A549 (cell line): ENCODE results near the gene SFRP2. TPM values are rescaled to one million over a fixed set of nuclear protein-coding genes. Genes with fewer than 3 reads are reported as not detected.

ENCODE experiments used
- ATAC-seq, 2 experiments: fragments of 200-7000 bp in 1 of 2; fragments of >200 bp in 1 of 2; cut with Nextera tagmentation in 1 of 2; cut with Tn5 transposase in 1 of 2; 3 replicates each; pipeline versions ENCODE4 v1.8.0 to v1.9.1; 2018 to 2020; ENCODE audit warnings: mild to moderate bottlenecking in 1 of 2, moderate library complexity in 1 of 2
- CTCF ChIA-PET: fragments of 300-600 bp; sonication (Branson Sonifier 250); formaldehyde crosslinking; extraction: SDS; loops from one replicate; lab custom pipeline; 2021; ENCODE audit warnings: antibody characterized with exemption, inconsistent platforms; lab: Yijun Ruan, JAX
- POLR2A ChIA-PET: fragments of 350-600 bp; formaldehyde crosslinking; extraction: SDS; loops from one replicate; lab custom pipeline; 2021; ENCODE audit warnings: antibody characterized with exemption, inconsistent platforms; lab: Yijun Ruan, JAX
- DNase-seq, 2 experiments: peaks; one replicate each; pipeline versions ENCODE4 v3.0.0 to v3.0.0-alpha.2; 2011 to 2016; ENCODE audit warnings: low read depth in 1 of 2, low spot score in 1 of 2
- FAIRE-seq: peaks from 2 replicates; lab custom pipeline; 2011; peaks lifted over from hg19 to GRCh38; lab: Jason Lieb, UNC
- H3K27ac ChIP-seq, 2 experiments: fragments of >200 bp; sonication (Bioruptor Twin); formaldehyde crosslinking; 3 replicates each; pipeline ENCODE4 v1.5.1; 2016 to 2017
- H3K4me1 ChIP-seq: fragments of >200 bp; sonication (Bioruptor Twin); formaldehyde crosslinking; 3 replicates; pipeline ENCODE4 v1.6.1; 2016
- H3K4me2 ChIP-seq: fragments of >200 bp; sonication (Bioruptor Twin); formaldehyde crosslinking; 3 replicates; pipeline ENCODE4 v1.6.1; 2016
- H3K4me3 ChIP-seq: fragments of >200 bp; sonication (Bioruptor Twin); formaldehyde crosslinking; 3 replicates; pipeline ENCODE4 v1.5.1; 2016
- H3K9me3 ChIP-seq: fragments of >200 bp; sonication (Bioruptor Twin); formaldehyde crosslinking; 3 replicates; pipeline ENCODE4 v1.6.1; 2016
- EHF ChIP-seq: fragments of 250-450 bp; sonication (Bioruptor Pico); IDR thresholded peaks from 2 replicates; pipeline ENCODE4 v1.5.0; 2020; ENCODE audit warnings: mild to moderate bottlenecking
- EHMT2 ChIP-seq: fragments of 200-600 bp; sonication (generic); IDR thresholded peaks from 2 replicates; pipeline ENCODE4 v1.6.1; 2016; ENCODE audit warnings: antibody characterized with exemption, low read depth, mild to moderate bottlenecking, moderate library complexity
- FOSL2 ChIP-seq, 2 experiments: fragments of 450-650 bp in 1 of 2; fragments of >200 bp in 1 of 2; sonication (Bioruptor Twin) in 1 of 2; formaldehyde crosslinking; IDR thresholded peaks; 2 replicates each; pipeline versions ENCODE4 v1.5.0 to v1.6.1; 2016 to 2020; ENCODE audit warnings: mild to moderate bottlenecking in 1 of 2, moderate library complexity in 1 of 2
- FOXS1 ChIP-seq: fragments of 250-450 bp; sonication (Bioruptor Pico); IDR thresholded peaks from 2 replicates; pipeline ENCODE4 v1.5.0; 2020; ENCODE audit warnings: mild to moderate bottlenecking, moderate library complexity
- GATA3 ChIP-seq: IDR thresholded peaks from 2 replicates; pipeline ENCODE4 v1.6.1; 2012; ENCODE audit warnings: borderline replicate concordance
- HDAC2 ChIP-seq: fragments of 200-600 bp; sonication (generic); IDR thresholded peaks from 2 replicates; pipeline ENCODE4 v1.6.1; 2016
- HEYL ChIP-seq: fragments of 250-450 bp; sonication (Bioruptor Pico); IDR thresholded peaks from 2 replicates; pipeline ENCODE4 v1.8.0; 2021; ENCODE audit warnings: mild to moderate bottlenecking, moderate library complexity
- JUNB ChIP-seq: fragments of >200 bp; sonication (Bioruptor Twin); formaldehyde crosslinking; IDR thresholded peaks from 2 replicates; pipeline ENCODE4 v1.6.1; 2016
- KDM1A ChIP-seq: fragments of 200-600 bp; sonication (generic); IDR thresholded peaks from 2 replicates; pipeline ENCODE4 v1.6.1; 2016; ENCODE audit warnings: low read depth, mild to moderate bottlenecking
- MYC ChIP-seq: IDR thresholded peaks from 2 replicates; pipeline ENCODE4 v1.6.1; 2012; ENCODE audit warnings: mild to moderate bottlenecking, inconsistent platforms, low read length, improper control_type of control experiment, borderline replicate concordance
- TFCP2L1 ChIP-seq: fragments of 250-450 bp; sonication (Bioruptor Pico); IDR thresholded peaks from 2 replicates; pipeline ENCODE4 v1.5.0; 2021; ENCODE audit warnings: mild to moderate bottlenecking
- TP53 ChIP-seq: fragments of 250-450 bp; sonication (Bioruptor Pico); IDR thresholded peaks from 2 replicates; pipeline ENCODE4 v1.5.0; 2021; ENCODE audit warnings: mild to moderate bottlenecking, moderate library complexity
- WGBS: methylation state at CpG from one replicate; pipeline ENCODE4 v1.1.6; 2017; ENCODE audit errors: missing lambda C conversion rate; 5-methylcytosine and 5-hydroxymethylcytosine counted together
- polyA minus RNA-seq: library from RNA; depleted of rRNA, polyadenylated mRNA; stranded (reverse); fragments of >200 nt; gene quantifications from 2 replicates; pipeline ENCODE4 v1.2.3, GENCODE V29; 2011; rRNA and poly(A)+ RNA removed
- polyA plus RNA-seq, 4 experiments: library from polyadenylated mRNA; depleted of rRNA in 3 of 4; stranded (reverse); fragments of >200 nt; fragmentation: RNase III in 1 of 4; extraction: RNeasy Plus Mini Kit Qiagen cat#74134 plus additional on column Dnase treatment in 1 of 4; gene quantifications; 2 replicates in 3 of 4; 3 replicates in 1 of 4; pipeline ENCODE4 v1.2.3, GENCODE V29; 2011 to 2017
- TF ChIP-seq, protein P1 (sequence below): fragments of 450-650 bp; IDR thresholded peaks from 2 replicates; pipeline ENCODE4 v1.6.1; 2014; ENCODE audit warnings: antibody characterized with exemption
- TF ChIP-seq, protein P2 (sequence below): fragments of >200 bp; sonication (Bioruptor Twin); formaldehyde crosslinking; IDR thresholded peaks from 3 replicates; pipeline ENCODE4 v1.6.1; 2016
- TF ChIP-seq, protein P3 (sequence below): fragments of 250-450 bp; sonication (Bioruptor Pico); IDR thresholded peaks from 2 replicates; pipeline ENCODE4 v1.5.0; 2020; ENCODE audit warnings: low read depth, mild to moderate bottlenecking, moderate library complexity
- TF ChIP-seq, protein P4 (sequence below): fragments of >200 bp; sonication (Bioruptor Twin); formaldehyde crosslinking; IDR thresholded peaks from 3 replicates; pipeline ENCODE4 v1.5.1; 2016
- TF ChIP-seq, protein P5 (sequence below): IDR thresholded peaks from 2 replicates; pipeline ENCODE4 v1.6.1; 2012
- TF ChIP-seq, protein P6 (sequence below): IDR thresholded peaks from 2 replicates; pipeline ENCODE4 v1.6.1; 2012
- TF ChIP-seq, protein P7 (sequence below): fragments of 200-600 bp; sonication (generic); IDR thresholded peaks from 2 replicates; pipeline ENCODE4 v1.6.1; 2016; ENCODE audit warnings: antibody characterized with exemption, mild to moderate bottlenecking, moderate library complexity

SFRP2 gene, protein sequence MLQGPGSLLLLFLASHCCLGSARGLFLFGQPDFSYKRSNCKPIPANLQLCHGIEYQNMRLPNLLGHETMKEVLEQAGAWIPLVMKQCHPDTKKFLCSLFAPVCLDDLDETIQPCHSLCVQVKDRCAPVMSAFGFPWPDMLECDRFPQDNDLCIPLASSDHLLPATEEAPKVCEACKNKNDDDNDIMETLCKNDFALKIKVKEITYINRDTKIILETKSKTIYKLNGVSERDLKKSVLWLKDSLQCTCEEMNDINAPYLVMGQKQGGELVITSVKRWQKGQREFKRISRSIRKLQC
- polyA plus RNA-seq (2011; rRNA removed) (not detected in 2 replicates), polyA plus RNA-seq (2017; fragmentation: RNase III; extraction: RNeasy Plus Mini Kit Qiagen cat#74134 plus additional on column Dnase treatment) (not detected in 3 replicates), polyA minus RNA-seq (not detected in 2 replicates)
- polyA plus RNA-seq (2012; cell fraction: cytosol; rRNA removed) = not detected in 2 replicates
- polyA plus RNA-seq (2012; cell fraction: nucleus; rRNA removed) = not detected in 2 replicates

DNA sequence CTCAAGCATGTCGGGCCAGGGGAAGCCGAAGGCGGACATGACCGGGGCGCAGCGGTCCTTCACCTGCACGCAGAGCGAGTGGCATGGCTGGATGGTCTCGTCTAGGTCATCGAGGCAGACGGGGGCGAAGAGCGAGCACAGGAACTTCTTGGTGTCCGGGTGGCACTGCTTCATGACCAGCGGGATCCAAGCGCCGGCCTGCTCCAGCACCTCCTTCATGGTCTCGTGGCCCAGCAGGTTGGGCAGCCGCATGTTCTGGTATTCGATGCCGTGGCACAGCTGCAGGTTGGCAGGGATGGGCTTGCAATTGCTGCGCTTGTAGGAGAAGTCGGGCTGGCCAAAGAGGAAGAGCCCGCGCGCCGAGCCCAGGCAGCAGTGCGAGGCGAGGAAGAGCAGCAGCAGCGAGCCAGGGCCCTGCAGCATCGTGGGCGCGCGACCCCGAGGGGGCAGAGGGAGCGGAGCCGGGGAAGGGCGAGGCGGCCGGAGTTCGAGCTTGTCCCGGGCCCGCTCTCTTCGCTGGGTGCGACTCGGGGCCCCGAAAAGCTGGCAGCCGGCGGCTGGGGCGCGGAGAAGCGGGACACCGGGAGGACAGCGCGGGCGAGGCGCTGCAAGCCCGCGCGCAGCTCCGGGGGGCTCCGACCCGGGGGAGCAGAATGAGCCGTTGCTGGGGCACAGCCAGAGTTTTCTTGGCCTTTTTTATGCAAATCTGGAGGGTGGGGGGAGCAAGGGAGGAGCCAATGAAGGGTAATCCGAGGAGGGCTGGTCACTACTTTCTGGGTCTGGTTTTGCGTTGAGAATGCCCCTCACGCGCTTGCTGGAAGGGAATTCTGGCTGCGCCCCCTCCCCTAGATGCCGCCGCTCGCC lies at the start of gene SFRP2:
SFRP2 (minus strand) TSS at position 671 of the 864 bp plus-strand sequence; CDS start at position 423, 248 bp downstream.
- DNase-seq = no peak
- no peak for FAIRE-seq
- H3K4me1 ChIP-seq = no peaks in the 10 kb centered on the region
- 59% methylated on average over 13 of the region's 72 CpGs for WGBS
- no peak within 1 kb of the TSS for H3K4me3 ChIP-seq
- H3K4me2 ChIP-seq = peak within 1 kb of the TSS; percentile 47; the same call in 2 of the 3 replicates
- TF ChIP-seq, protein P1, sequence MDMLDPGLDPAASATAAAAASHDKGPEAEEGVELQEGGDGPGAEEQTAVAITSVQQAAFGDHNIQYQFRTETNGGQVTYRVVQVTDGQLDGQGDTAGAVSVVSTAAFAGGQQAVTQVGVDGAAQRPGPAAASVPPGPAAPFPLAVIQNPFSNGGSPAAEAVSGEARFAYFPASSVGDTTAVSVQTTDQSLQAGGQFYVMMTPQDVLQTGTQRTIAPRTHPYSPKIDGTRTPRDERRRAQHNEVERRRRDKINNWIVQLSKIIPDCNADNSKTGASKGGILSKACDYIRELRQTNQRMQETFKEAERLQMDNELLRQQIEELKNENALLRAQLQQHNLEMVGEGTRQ = no peak
- no peak for TF ChIP-seq EHF
- no peak for TF ChIP-seq KDM1A
- TF ChIP-seq, protein P2, sequence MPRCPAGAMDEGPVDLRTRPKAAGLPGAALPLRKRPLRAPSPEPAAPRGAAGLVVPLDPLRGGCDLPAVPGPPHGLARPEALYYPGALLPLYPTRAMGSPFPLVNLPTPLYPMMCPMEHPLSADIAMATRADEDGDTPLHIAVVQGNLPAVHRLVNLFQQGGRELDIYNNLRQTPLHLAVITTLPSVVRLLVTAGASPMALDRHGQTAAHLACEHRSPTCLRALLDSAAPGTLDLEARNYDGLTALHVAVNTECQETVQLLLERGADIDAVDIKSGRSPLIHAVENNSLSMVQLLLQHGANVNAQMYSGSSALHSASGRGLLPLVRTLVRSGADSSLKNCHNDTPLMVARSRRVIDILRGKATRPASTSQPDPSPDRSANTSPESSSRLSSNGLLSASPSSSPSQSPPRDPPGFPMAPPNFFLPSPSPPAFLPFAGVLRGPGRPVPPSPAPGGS = no peak
- no peak for TF ChIP-seq GATA3
- TF ChIP-seq, protein P3, sequence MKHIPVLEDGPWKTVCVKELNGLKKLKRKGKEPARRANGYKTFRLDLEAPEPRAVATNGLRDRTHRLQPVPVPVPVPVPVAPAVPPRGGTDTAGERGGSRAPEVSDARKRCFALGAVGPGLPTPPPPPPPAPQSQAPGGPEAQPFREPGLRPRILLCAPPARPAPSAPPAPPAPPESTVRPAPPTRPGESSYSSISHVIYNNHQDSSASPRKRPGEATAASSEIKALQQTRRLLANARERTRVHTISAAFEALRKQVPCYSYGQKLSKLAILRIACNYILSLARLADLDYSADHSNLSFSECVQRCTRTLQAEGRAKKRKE (CRISPR knock-in tag) = no peak
- TF ChIP-seq, protein P4, sequence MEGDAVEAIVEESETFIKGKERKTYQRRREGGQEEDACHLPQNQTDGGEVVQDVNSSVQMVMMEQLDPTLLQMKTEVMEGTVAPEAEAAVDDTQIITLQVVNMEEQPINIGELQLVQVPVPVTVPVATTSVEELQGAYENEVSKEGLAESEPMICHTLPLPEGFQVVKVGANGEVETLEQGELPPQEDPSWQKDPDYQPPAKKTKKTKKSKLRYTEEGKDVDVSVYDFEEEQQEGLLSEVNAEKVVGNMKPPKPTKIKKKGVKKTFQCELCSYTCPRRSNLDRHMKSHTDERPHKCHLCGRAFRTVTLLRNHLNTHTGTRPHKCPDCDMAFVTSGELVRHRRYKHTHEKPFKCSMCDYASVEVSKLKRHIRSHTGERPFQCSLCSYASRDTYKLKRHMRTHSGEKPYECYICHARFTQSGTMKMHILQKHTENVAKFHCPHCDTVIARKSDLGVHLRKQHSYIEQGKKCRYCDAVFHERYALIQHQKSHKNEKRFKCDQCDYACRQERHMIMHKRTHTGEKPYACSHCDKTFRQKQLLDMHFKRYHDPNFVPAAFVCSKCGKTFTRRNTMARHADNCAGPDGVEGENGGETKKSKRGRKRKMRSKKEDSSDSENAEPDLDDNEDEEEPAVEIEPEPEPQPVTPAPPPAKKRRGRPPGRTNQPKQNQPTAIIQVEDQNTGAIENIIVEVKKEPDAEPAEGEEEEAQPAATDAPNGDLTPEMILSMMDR = no peak
- no peak for TF ChIP-seq FOXS1 (CRISPR knock-in tag)
- TF ChIP-seq TP53 (CRISPR knock-in tag) = no peak
- TF ChIP-seq HDAC2 = no peak
- TF ChIP-seq TFCP2L1 (CRISPR knock-in tag) = no peak
- TF ChIP-seq, protein P5, sequence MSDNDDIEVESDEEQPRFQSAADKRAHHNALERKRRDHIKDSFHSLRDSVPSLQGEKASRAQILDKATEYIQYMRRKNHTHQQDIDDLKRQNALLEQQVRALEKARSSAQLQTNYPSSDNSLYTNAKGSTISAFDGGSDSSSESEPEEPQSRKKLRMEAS = no peak
- TF ChIP-seq EHMT2 = no peak
- CTCF ChIA-PET = no interaction called here
- ATAC-seq = peak in 1 of 2 experiments; percentile 19; a peak in 2 of 6 replicates
- H3K9me3 ChIP-seq = no peaks in the 10 kb centered on the region
- POLR2A ChIA-PET = no interaction called here
- H3K27ac ChIP-seq = no peak within 1 kb of the TSS

DNA sequence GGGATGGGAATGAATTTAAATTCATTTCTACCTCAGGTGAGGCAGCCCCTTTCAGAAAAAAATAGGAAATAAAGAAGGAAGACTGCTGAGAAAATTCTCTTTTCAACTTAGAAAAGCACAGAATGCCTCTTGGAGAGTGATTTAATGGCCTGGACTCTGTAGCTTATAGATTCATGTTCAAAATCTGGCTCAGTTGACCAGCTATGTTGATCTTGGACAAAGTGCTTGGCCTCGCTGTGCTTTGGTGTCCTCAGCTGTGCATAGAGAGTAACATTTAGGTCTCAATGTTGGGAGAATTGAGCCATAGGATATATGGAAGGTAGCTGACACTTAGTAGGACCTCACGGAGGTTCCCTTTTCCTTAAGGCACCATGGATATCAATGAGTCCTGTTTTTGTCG lies 49.7 kb upstream of the SFRP2 start:
- TF ChIP-seq JUNB (no peak), MYC (no peak), FOSL2 (IDR thresholded peaks at IDR 0.05) (no peak), FOSL2 (CRISPR knock-in tag; IDR thresholded peaks at IDR 0.05) (no peak), EHMT2 (no peak), HEYL (CRISPR knock-in tag) (no peak)
- TF ChIP-seq, protein P6, sequence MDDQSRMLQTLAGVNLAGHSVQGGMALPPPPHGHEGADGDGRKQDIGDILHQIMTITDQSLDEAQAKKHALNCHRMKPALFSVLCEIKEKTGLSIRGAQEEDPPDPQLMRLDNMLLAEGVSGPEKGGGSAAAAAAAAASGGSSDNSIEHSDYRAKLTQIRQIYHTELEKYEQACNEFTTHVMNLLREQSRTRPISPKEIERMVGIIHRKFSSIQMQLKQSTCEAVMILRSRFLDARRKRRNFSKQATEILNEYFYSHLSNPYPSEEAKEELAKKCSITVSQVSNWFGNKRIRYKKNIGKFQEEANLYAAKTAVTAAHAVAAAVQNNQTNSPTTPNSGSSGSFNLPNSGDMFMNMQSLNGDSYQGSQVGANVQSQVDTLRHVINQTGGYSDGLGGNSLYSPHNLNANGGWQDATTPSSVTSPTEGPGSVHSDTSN = no peak
- TF ChIP-seq, protein P2 = no peak
- TF ChIP-seq, protein P7, sequence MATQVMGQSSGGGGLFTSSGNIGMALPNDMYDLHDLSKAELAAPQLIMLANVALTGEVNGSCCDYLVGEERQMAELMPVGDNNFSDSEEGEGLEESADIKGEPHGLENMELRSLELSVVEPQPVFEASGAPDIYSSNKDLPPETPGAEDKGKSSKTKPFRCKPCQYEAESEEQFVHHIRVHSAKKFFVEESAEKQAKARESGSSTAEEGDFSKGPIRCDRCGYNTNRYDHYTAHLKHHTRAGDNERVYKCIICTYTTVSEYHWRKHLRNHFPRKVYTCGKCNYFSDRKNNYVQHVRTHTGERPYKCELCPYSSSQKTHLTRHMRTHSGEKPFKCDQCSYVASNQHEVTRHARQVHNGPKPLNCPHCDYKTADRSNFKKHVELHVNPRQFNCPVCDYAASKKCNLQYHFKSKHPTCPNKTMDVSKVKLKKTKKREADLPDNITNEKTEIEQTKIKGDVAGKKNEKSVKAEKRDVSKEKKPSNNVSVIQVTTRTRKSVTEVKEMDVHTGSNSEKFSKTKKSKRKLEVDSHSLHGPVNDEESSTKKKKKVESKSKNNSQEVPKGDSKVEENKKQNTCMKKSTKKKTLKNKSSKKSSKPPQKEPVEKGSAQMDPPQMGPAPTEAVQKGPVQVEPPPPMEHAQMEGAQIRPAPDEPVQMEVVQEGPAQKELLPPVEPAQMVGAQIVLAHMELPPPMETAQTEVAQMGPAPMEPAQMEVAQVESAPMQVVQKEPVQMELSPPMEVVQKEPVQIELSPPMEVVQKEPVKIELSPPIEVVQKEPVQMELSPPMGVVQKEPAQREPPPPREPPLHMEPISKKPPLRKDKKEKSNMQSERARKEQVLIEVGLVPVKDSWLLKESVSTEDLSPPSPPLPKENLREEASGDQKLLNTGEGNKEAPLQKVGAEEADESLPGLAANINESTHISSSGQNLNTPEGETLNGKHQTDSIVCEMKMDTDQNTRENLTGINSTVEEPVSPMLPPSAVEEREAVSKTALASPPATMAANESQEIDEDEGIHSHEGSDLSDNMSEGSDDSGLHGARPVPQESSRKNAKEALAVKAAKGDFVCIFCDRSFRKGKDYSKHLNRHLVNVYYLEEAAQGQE = no peak
- DNase-seq = no peak
- H3K4me3 ChIP-seq = no peak overlapping the region
- no peak overlapping the region for H3K4me2 ChIP-seq
- no peak overlapping the region for H3K27ac ChIP-seq
- CTCF ChIA-PET = no interaction called here
- ATAC-seq = no peak
- no peaks in the 10 kb centered on the region for H3K4me1 ChIP-seq
- WGBS = 4% methylated on average over 3 of the region's 3 CpGs
- no peak for FAIRE-seq
- no peaks in the 10 kb centered on the region for H3K9me3 ChIP-seq
- POLR2A ChIA-PET = no interaction called here
